NCI-H345 treated with DMSO at 0.1 percent for 48 hours (cell line): ENCODE measurements around the gene MRPL49.
A peak's percentile ranks its signal among the peaks of the same experiment; 100 is the strongest.
"Not testable (repeated sequence)": the region's sequence is repeated elsewhere in the genome, so short reads cannot be mapped to it uniquely, and the experiment has no call there.

Experiments
- DNase-seq: peaks from one replicate; lab custom pipeline; 2025; ENCODE audit not compliant: unreplicated experiment; lab: John Stamatoyannopoulos, UW

The MRPL49 gene

DNA sequence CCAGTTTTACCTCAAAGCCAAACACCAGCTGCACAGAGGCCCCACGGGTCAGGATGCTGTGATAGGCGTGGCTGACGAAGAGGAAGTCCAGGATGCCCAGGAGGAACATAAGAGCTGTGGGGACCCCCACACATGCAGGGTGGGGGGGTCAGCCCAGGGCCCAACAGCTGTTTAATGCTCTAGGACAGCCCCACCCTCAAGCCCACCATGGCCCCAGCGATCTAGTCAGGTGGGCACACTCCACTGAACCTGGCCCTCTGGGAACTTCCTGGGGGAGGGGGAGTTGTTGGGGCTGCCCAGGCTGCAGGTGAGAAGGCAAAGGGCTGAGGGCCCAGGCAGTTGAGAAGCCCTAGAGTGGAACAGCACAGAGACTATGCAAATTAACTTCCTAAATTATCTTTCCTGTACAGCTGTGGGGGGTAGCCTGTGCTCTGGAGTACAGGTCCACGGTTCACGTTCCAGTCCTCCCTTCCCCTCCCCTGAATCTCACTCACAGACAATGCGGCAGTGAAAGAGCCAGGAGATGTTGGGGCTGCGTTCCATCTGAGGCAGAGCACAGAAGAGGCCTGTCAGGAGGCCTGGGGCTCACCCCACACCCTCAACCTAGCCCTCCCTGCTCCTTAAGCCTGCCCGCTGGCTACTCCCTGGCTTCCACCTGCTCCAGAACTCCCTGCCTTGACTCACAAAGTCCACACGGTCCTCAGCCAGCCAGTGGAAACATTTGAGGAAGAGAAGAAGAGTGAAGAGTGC, 10.3 kb downstream of the MRPL49 start:
- no peak for DNase-seq

DNA sequence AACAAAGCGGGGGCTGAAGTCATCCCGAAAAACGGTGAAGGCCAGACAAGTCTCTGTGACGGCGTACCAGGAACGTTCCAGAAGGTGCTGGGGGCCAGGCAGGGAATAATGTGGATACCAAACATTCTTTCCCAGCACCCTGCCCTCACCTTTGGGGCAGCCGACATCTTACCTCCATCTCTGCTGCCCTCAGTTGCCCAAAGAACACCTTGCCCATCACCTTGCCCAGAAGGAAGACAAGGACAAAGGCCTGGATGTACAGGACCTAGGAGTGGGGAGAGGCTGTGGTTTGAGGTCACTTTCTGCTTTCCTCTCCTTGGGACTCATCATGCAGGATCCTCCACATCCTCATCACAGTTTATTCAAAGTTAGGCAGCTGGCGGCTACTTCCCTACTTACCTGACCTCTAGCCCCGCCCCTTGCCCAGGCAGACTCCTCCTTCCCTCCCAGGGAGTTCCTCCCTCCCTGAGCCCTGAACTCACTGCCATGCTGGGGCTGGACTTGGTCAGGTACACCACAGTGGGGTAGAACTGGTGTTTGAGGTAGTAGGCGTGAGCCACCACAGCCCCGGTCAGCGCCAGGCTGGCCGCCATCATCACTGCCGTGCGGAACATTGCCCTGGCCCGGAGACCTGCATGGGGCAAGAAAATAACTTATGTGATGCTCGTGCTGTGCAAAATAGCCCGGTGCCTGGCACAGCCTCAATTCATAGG, 11.0 kb downstream of the MRPL49 start:
- DNase-seq = no peak

DNA sequence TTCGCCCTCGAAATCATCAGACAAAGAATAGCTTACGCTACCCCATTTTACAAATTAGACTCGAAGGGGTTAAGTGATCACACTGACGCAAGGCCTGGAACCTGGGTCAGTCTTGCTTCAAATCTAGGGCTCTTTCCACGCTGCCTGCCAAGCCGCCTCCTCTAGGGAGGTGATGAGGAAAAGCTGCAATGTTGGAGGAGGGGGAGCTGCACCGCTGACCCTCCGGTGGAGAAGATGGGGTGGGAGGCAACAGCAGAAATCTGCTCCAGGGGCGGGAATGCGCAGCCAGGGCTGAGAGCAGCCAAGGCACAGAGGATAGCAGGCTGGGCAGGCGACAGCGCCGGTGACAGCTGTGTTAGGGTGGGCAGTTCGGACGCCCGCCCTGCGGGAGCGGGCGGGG, 11.6 kb downstream of the MRPL49 start:
- DNase-seq = no peak

DNA sequence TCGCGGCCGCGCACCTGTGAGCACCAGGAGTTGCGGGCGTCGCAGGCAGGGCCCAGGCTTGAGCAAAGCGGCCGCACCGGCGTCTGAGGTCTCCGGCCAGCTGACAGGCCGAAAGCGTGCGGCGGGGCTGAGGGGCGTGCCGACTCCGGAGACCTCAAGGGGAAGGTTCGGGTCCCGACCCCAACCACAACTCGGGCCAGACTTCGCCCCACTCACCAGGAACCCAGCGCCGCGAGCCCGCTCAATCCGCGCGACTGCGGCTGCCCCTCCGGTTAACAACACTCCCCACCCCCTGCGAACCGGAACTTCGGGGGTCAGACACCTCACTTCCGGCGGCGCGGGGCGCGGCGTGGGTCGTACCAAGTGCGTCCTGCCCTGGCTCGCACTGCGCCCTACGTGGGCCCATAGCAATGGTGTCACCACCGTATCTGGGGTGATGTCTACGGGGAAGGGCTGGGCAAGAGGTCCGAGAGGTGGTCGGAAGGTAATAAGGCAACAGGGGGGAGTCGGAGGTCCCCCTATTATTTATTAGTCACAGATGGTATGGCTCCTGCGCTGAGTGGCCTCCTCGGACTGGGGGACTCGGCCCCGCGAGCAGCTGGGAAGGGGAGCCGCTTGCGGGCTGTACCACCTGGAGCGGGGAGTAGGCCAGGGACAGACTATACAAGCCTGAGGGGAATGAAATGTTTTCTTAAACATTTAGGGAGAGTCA, 12.3 kb downstream of the MRPL49 start, which contains the start of gene SYVN1:
Gene SYVN1, minus strand, starts transcription at position 280 of the 712 bp plus-strand sequence. CDS start 918 bp downstream, outside the sequence.
- DNase-seq = peak; percentile 99

DNA sequence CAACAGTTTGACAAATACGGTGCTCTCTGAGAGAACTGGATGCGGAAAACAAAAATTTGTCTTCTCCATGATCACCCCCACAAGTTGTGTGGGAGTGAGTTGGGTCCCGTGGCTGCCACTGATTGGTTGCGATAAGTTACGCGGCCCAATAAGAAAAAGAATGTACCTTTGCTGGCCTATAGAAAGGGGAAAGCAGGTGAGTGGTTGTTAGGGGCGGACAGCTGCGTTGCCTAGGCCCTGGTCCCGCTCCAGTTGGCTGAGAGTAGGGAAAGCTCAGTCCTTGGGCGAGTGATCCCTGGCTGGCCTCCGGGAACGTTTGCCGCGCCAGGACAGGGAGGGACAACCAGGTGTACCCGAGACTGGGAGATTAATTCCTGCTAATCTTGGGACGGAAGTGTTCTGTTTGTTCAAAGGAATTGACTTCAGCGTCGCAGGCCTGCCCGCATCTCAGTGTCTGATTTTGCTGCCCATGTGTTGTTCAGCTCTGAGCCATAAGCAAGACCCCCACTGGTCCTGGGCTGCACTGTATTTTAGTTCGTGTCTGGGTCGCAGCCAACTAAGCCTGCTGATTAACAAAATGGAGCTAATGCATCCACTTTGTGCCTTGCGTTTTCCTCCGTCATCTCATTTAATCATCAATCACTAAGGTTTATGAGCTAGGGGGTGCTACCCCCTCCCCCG, 13.0 kb downstream of the MRPL49 start:
- peak; percentile 99 for DNase-seq

DNA sequence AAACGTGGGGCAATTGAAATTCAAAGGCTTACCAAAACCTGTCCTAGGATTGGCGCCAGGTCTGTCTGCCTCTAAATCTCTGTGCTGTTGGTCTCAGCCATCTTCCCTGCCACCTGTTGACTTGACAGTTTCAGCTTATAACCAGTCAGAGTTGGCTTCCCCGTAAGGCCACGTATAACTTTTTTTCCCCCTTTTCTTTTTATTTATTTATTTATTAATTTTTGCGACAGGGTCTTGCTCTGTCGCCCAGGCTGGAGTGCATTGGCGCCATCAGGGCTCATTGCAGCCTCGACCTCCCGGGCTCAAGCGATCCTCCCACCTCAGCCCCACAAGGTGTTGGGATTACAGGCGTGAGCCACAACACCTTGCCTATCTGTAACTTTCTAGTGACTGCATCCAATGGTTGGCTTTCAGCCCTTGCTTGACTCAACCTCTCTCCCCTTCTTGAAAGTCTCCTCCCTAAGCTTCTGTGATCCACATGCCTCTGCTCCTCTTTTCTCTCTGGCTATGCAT, 13.6 kb downstream of the MRPL49 start:
- no peak for DNase-seq

DNA sequence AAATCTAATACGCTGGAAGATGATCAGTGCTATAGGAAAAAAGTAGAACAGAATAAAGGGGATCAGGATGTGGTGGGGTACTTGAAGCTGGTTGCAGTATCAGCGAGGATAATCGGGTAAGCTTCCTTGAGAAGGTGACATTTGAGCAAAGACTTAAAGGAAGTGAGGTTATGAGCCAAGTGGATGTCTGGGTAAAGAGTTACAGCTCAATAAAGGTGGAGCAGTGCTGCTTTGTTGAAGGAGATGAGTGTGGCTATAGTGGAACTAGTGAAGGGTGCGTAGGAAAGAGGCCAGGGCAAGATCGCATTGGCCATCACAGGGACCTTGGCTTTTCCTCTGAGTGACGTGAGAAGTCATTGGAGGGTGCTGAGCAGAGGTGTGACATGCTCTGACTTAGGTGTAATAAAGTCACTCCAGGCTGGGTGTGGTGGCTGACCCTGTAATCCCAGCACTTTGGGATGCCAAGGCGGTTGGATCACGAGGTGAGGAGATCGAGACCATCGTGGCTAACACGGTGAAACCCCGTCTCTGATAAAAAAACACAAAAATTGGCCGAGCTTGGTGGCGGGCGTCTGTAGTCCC, 14.5 kb downstream of the MRPL49 start:
- no peak for DNase-seq

DNA sequence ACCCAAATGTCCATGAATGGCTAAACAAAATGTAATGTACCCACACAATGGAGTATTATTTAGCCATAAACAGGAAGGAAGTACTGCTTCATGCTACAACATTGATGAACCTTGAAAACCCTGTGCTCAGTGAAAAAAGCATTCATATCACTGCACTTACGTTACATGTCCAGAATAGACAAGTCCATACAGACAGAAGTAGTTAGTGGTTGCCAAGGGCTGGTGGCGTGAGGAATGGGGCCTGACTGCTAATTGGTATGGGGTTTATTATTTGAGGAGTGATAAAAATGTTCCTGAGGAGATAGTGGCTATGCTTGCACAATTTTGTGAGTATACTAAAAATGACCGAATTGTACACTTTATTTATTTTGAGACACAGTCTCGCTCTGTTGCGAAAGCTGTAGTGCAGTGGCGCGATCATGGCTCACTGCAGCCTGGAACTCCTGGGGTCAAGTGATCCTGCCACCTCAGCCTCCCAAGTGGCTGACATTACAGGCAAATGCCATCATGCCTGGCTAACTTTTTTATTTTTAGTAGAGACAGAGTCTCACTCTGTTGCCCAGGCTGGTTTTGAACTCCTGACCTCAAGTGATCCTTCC, 19.9 kb downstream of the MRPL49 start:
- DNase-seq = no peak

DNA sequence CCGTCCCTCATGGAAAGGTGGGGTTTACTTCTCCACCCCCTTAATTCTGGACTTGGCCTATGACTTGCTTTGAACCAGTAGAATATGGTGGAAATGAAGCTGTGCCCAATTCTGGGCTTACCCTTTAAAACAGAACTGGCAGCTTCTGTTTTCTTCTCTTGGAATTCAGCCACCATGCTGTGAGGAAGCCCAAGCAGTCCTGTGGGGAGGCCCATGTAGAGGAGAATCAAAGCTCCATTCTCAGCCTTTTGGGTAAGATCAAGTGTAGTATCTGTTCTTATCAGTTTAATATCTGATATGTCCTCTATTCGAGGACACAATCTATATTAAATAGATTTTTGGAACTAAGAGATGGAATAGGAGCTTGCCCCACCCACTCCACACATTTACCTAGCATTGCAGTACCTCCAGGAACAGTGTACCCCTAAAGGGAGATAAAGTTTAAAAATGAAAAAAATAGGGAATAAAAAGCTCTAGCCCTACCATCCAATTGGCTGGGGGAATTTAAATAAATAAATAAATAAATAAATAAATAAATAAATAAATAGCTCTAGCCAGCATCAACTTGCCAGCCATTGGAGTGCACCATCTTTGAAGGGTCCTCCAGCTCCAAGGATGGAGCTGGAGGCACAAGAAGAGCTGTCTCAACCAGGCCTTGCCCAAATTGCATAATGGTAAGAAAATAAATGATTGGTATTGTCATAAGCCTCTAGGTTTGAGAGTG, 25.4 kb downstream of the MRPL49 start:
- no peak for DNase-seq

DNA sequence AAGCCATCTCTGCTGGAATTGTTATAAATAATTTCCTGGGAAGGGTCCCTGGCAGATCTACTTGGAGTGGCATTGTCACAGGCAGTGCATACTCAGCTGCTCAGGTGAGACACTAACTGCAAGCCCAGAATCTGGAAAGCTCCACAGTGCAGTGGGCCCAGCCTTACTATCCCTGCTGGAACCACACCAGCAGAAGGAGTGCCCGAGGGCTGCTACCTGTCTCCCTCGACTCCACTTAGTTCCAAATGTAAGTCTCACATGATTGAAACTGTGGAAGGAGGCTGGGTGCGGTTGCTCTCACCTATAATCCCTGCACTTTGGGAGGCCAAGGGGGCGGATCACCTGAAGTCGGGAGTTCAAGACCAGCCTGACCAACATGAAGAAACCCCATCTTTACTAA, 26.5 kb downstream of the MRPL49 start:
- DNase-seq = no peak

DNA sequence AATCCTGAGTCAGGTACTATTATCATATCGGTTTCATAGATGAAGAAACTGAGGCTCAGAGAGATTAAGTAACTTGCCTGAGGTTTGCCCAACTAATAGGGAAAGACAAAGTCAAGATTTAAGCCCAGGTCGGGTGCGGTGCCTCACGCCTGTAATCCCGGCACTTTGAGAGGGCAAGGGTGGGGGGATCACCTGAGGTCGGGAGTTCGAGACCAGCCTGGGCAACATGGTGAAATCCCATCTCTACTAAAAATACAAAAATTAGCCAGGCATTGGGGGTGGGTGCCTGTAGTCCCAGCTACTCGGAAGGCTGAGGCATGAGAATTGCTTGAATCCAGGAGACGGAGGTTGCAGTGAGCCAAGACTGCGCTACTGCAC, 28.0 kb downstream of the MRPL49 start:
- DNase-seq = not testable (repeated sequence)

DNA sequence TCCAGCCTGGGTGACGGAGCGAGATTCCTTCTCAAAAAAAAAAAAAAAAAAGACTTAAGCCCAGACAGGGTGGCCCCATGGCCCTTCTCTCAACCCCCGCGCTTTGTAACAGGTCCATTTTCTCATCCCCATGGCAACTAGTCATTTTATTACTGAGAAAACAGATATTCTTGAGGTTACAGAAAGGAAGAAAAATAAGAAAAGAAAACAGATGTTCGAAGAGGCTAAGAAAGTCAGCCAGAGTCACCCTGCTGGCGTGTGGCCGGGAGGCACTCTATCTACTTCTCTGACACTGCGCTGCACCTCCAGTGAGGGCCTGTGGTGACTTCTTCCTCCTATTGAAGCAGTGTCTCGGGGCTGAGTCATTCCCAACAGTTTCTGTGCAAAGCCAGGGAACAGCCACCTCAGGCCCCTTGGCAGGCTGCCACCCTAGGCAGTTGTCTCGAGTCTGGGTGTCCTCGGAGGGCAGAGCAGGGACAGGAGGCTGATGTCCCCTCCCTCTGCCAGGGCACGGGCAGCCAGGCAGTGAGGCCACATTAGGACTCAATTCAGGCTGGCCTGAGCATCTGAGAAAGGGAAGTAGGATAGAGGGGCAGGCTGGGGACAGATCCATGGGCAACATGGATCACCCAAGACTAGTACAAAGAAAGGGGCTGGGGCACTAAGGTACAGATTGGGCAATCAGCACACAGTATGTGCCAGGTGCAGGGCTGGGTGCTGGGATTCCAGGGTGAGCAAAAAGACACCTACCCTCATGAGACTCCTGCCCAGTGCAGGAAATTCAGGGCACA, 28.6 kb downstream of the MRPL49 start:
- no peak for DNase-seq

DNA sequence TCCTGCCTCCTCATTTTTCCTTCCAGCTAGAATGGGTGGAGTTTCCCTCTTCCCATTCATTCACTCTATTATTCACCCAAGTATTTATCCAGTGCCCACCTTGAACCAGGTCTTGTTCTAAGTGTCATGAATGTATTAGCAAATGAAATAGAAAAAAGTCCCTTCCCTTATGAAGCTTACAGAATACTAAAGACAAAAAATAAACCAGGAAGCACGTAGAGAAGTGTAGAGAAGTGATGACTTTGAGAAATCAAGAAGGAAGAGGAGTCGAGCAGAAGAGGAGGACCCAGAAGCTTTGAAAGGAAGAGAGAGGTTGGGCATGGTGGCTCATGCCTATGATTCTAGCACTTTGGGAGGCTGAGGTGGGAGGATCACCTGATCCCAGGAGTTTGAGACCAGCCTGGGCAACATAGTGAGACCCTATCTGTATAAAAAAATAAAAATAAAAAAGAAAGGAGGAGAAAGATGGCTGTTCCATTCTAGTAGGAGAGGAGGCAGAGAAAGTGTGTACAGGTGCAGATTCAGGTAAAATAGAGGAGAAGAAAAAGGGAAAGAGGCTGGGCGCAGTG, 29.3 kb downstream of the MRPL49 start:
- DNase-seq = no peak

DNA sequence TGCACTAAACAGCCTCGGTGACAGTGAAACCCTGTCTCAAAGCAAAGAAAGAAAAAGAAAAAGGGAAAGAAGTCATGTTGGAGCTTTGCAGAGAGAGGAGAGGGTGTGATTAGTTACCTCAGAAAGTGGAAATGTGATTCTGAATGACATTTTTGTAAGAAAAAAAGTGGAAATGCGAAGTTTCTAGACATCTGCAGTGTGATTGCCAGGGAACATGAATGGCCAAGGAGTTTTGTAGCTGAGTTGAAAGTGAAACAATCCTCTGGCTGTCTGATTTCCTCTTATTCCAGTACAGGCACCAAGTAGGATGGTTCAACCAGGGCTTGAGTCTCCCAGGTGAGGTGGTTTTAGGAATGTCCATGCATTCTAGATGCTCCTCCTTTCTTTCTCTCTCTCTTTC, 30.0 kb downstream of the MRPL49 start:
- DNase-seq = no peak

DNA sequence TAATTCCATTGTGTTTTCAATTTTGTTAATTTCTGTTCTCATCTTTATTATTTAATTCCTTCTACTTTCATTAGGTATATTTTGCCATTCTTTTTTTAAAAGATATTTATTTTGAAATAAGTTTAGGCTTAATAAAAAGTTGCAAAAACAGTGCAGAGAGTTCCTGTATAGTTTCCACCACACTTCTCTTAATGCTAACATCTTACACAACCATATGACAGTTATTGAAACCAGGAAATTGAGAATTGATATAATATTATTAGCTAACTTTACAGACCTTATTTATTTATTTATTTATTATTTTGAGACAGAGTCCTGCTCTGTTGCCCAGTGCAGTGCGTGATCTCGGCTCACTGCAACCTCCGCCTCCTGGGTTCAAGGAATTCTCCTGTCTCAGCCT, 34.1 kb downstream of the MRPL49 start:
- no peak for DNase-seq

DNA sequence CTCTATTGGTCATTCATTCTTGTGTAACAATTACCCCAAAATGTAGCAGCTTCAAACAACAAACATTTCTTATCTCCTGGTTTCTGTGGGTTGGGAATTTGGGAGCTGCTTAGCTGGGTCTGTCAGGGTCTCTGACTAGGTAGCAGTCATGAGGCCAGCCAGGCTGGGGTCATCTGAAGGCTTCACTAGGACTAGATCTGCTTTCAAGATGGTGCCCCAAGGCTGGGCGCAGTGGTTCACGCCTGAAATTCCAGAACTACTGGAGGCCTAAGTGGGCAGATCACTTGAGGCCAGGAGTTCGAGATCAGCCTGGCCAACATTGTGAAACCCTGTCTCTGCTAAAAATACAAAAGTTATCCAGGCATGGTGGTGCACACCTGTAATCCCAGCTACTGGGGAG, 34.8 kb downstream of the MRPL49 start:
- DNase-seq = no peak

DNA sequence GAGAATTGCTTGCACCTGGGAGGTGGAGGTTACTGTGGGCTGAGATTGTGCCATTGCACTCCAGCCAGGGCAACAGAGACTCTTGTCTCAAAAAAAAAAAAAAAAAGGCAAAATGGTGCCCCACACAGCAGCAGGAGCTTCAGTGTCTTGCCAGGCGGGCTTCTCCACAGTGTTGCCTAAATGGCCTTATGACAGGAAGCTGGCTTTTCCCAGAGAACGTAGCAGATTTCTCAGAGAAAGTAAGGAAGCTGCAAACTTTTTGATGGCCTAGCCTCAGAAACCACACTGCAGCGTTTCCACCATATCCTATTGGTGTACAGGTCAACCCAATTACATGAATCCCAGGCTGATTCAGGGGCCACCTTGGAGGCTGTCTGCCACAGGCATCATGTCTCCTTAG, 35.2 kb downstream of the MRPL49 start:
- no peak for DNase-seq

DNA sequence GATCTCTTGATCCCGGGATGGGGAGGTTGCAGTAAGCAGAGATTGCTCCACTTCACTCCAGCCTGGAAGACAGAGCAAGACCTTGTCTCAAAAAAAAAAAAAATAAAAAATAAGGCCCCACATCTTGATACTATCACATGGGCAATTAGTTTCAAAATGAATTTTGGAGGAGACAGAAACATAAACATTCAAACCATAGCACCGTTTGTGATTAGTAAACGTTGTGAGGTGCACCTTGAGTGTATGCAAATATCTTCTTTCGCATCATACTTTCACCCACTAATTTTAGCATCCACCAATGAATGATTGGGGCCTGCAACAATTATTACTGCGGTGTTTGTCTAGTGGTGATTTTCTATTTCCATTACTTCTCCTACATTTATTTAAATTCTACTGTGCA, 36.9 kb downstream of the MRPL49 start:
- DNase-seq = no peak

DNA sequence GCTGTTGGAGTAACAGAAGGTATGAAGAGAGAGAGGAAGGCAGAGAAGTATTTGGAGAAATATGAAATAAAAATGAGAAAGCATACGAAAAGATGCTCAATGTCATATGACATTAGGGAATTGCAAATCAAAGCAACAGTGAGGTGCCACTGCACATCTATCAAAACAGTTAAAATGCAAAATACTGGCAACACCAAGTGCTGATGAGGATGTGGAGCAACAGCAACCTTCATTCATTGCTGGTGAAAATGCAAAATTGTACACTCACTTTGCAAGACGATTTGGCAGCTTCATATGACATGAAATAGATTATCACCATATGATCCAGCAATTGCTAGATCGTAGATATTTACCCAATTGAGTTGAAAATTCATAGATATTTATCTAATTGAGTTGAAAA, 38.5 kb downstream of the MRPL49 start:
- no peak for DNase-seq
